RWPE2 (cell line): Measurements from ENCODE around the gene SIM2.

ENCODE experiments used
- ATAC-seq: fragments of 200-7000 bp; cut with Tn5 transposase; 3 replicates; pipeline ENCODE4 v1.9.1; 2021; ENCODE audit warnings: low read depth
- DNase-seq: peaks from one replicate; pipeline ENCODE4 v3.0.0-alpha.2; 2020; ENCODE audit warnings: low spot score
- H3K27ac ChIP-seq: fragments of 450-650 bp; 2 replicates; pipeline ENCODE4 v1.5.1; 2017; ENCODE audit warnings: mild to moderate bottlenecking; ENCODE audit not compliant: poor library complexity, severe bottlenecking
- H3K27me3 ChIP-seq: fragments of 250-450 bp; sonication (Bioruptor Pico); 2 replicates; pipeline ENCODE4 v1.5.1; 2021; ENCODE audit warnings: mild to moderate bottlenecking, moderate library complexity; ENCODE audit not compliant: insufficient read depth, poor library complexity, severe bottlenecking
- H3K36me3 ChIP-seq: fragments of 250-450 bp; sonication (Bioruptor Pico); 2 replicates; pipeline ENCODE4 v1.5.1; 2020; ENCODE audit warnings: low read depth, mild to moderate bottlenecking, moderate library complexity
- H3K4me1 ChIP-seq: fragments of 250-450 bp; sonication (Bioruptor Pico); 2 replicates; pipeline ENCODE4 v1.5.1; 2021; ENCODE audit warnings: mild to moderate bottlenecking, moderate library complexity; ENCODE audit not compliant: insufficient read depth, poor library complexity, severe bottlenecking
- H3K4me3 ChIP-seq: fragments of 250-450 bp; sonication (Bioruptor Pico); 2 replicates; pipeline ENCODE4 v1.5.1; 2021; ENCODE audit warnings: mild to moderate bottlenecking, moderate library complexity; ENCODE audit not compliant: severe bottlenecking
- H3K9me3 ChIP-seq: fragments of 250-450 bp; sonication (Bioruptor Pico); 2 replicates; pipeline ENCODE4 v1.5.1; 2021; ENCODE audit warnings: mild to moderate bottlenecking, moderate library complexity; ENCODE audit not compliant: severe bottlenecking
- CTCF ChIP-seq: fragments of 450-650 bp; IDR thresholded peaks from one replicate; pipeline ENCODE4 v1.5.1; 2017; ENCODE audit warnings: mild to moderate bottlenecking, moderate library complexity; ENCODE audit not compliant: poor library complexity, severe bottlenecking

The SIM2 gene

GRCh38 chr21:36681117-36681631, 17.7 kb upstream of the SIM2 start:
- Histone ChIP-seq H3K4me3 (no peak overlapping the region), H3K27me3 (no peaks in the 10 kb centered on the region), H3K27ac (no peak overlapping the region), H3K9me3 (no peaks in the 10 kb centered on the region), H3K4me1 (peaks cover 8% of the 10 kb centered on the region), H3K36me3 (no peaks in the 10 kb centered on the region)
- DNase-seq: no peak
- ATAC-seq: no peak
- TF ChIP-seq CTCF: no peak

GRCh38 chr21:36684957-36685714, 13.8 kb upstream of the SIM2 start:
- Histone ChIP-seq H3K27me3 (no peaks in the 10 kb centered on the region), H3K4me3 (no peak overlapping the region), H3K9me3 (no peaks in the 10 kb centered on the region), H3K27ac (no peak overlapping the region), H3K36me3 (no peaks in the 10 kb centered on the region), H3K4me1 (no peaks in the 10 kb centered on the region)
- TF ChIP-seq CTCF: no peak
- ATAC-seq (no peak), DNase-seq (no peak)

DNA sequence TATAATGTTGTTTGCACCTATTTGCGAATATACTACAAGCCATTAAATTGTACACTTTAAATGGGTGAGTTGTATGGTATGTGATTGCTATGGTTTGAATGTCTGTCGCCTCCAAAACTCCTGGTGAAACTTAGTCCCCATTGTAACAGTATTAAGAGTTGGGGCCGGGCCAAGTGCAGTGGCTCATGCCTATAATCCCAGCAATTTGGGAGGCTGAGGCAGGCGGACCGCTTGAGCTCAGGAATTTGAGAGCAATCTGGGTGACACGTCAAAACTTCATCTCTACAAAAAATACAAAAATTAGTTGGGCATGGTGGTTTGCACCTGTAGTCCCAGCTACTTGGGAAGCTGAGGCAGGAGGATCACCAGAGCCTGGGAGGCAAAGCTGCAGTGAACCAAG, 12.0 kb upstream of the SIM2 start:
- no peak for TF ChIP-seq CTCF
- no peak for DNase-seq
- ATAC-seq: no peak
- Histone ChIP-seq H3K36me3 (no peaks in the 10 kb centered on the region), H3K4me3 (no peak overlapping the region), H3K27me3 (no peaks in the 10 kb centered on the region), H3K27ac (no peak overlapping the region), H3K4me1 (peaks cover 5% of the 10 kb centered on the region), H3K9me3 (no peaks in the 10 kb centered on the region)

GRCh38 chr21:36688324-36688723, 10.6 kb upstream of the SIM2 start:
- no peaks in the 10 kb centered on the region for H3K36me3 ChIP-seq
- H3K27ac ChIP-seq: no peak overlapping the region
- no peaks in the 10 kb centered on the region for H3K27me3 ChIP-seq
- H3K9me3 ChIP-seq: no peaks in the 10 kb centered on the region
- ATAC-seq (no peak), DNase-seq (no peak)
- no peak overlapping the region for H3K4me3 ChIP-seq
- H3K4me1 ChIP-seq: peaks cover 5% of the 10 kb centered on the region
- TF ChIP-seq CTCF: no peak

DNA sequence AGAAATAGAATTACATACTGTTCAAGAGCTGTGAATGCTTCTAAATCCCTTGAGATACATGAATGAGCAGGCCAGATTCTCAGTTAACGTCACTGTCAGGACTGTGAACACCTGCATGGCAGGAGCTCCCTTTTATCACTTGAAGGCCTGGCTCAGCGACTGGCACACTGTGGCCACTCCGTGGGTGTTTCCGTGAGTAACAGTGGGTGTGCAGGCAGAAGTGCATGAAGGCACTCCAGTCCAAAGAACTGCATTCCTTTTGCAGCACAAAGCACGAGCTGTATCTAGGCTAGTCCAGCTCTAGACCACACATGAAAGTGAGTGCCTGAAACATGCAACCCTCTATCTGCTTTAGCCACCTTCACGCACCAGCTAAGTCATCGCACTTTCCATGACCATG, 9.6 kb upstream of the SIM2 start:
- DNase-seq (no peak), ATAC-seq (no peak)
- Histone ChIP-seq H3K27ac (no peak overlapping the region), H3K4me1 (peaks cover 5% of the 10 kb centered on the region), H3K4me3 (no peak overlapping the region), H3K27me3 (no peaks in the 10 kb centered on the region), H3K36me3 (no peaks in the 10 kb centered on the region), H3K9me3 (no peaks in the 10 kb centered on the region)
- TF ChIP-seq CTCF: no peak
